Suppressor macrophage treated with lipopolysaccharide for 1 hour (primary cell): Measurements from ENCODE around the gene PTPRG.

Experiments used
- DNase-seq, 3 donors: peaks; one replicate each; pipeline ENCODE4 v3.0.0-alpha.2; 2020 to 2022

Gene PTPRG

GRCh38 chr3:61663356-61664104, 102.2 kb downstream of the PTPRG start:
- DNase-seq = no peak

GRCh38 chr3:61664105-61664482, 102.7 kb downstream of the PTPRG start:
- no peak for DNase-seq

GRCh38 chr3:61665121-61665520, 103.8 kb downstream of the PTPRG start:
- no peak for DNase-seq

GRCh38 chr3:61665987-61666386, 104.6 kb downstream of the PTPRG start:
- DNase-seq = no peak

- DNase-seq = no peak
Measured at GRCh38 chr3:61666615-61667330, 105.4 kb downstream of the PTPRG start.

GRCh38 chr3:61667383-61667782, 106.0 kb downstream of the PTPRG start:
- DNase-seq = no peak

- DNase-seq = no peak
Measured at GRCh38 chr3:61667814-61668213, 106.4 kb downstream of the PTPRG start.

GRCh38 chr3:61668317-61668864, 107.0 kb downstream of the PTPRG start:
- DNase-seq = no peak

- no peak for DNase-seq
Measured at GRCh38 chr3:61669203-61669602, 107.8 kb downstream of the PTPRG start.

GRCh38 chr3:61669668-61670299, 108.4 kb downstream of the PTPRG start:
- no peak for DNase-seq

GRCh38 chr3:61673651-61674050, 112.3 kb downstream of the PTPRG start:
- no peak for DNase-seq

GRCh38 chr3:61674596-61674995, 113.2 kb downstream of the PTPRG start:
- no peak for DNase-seq

GRCh38 chr3:61679026-61679425, 117.7 kb downstream of the PTPRG start:
- no peak for DNase-seq

- DNase-seq = no peak
Measured at GRCh38 chr3:61680617-61681016, 119.2 kb downstream of the PTPRG start.

GRCh38 chr3:61681636-61682035, 120.3 kb downstream of the PTPRG start:
- DNase-seq = no peak

- DNase-seq = no peak
Measured at GRCh38 chr3:61682671-61683548, 121.5 kb downstream of the PTPRG start.

- no peak for DNase-seq
Measured at GRCh38 chr3:61683549-61684236, 122.3 kb downstream of the PTPRG start.

GRCh38 chr3:61684386-61684785, 123.0 kb downstream of the PTPRG start:
- no peak for DNase-seq

- DNase-seq = no peak
Measured at GRCh38 chr3:61685755-61686154, 124.4 kb downstream of the PTPRG start.

GRCh38 chr3:61686228-61686648, 124.9 kb downstream of the PTPRG start:
- no peak for DNase-seq

- no peak for DNase-seq
Measured at GRCh38 chr3:61687206-61687605, 125.8 kb downstream of the PTPRG start.
